Kasumi-1 (cell line): ENCODE data around the gene TPGS1.
"Not testable (repeated sequence)": the region's sequence is repeated elsewhere in the genome, so short reads cannot be mapped to it uniquely, and the experiment has no call there.

Experiments used
- DNase-seq, 2 experiments: peaks; one replicate each; lab custom pipeline; 2025; lab: John Stamatoyannopoulos, UW

Gene TPGS1

GRCh38 chr19:478236-478903 lies 28.9 kb upstream of the TPGS1 start:
- no peak for DNase-seq

DNA sequence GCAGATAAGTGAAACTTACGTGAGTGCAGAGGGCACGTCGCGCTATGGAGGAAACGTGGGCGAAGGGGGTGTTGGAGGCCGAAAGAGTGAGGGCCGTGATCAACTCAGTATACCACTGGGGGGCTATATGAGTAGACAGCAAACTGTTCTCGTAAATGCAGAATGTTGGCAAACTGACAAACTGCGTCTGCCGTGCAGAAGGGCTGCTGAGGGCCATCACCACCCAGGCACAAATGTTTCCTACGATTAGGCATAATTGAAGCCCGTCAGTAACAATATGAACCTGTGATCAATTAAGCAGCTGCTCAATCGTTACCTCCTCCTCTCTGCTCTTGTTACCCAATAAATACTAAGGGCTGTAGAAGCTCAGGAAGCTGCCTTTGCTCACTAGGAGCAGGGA lies 28.3 kb upstream of the TPGS1 start:
- DNase-seq = no peak

- DNase-seq = no peak
These were observed 27.1 kb upstream of the TPGS1 start for GRCh38 chr19:480016-480855.

DNA sequence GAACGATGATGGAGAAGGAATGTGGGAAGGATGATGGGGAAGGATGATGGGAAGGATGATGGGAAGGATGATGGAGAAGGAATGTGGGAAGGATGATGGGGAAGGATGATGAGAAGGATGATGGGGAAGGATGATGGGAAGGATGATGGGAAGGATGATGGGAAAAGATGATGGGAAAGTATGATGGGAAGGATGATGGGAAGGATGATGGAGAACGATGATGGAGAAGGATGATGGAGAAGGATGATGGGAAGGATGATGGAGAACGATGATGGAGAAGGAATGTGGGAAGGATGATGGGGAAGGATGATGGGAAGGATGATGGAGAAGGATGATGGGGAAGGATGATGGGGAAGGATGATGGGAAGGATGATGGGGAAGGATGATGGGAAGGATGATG lies 26.2 kb upstream of the TPGS1 start:
- DNase-seq = not testable (repeated sequence)

DNA sequence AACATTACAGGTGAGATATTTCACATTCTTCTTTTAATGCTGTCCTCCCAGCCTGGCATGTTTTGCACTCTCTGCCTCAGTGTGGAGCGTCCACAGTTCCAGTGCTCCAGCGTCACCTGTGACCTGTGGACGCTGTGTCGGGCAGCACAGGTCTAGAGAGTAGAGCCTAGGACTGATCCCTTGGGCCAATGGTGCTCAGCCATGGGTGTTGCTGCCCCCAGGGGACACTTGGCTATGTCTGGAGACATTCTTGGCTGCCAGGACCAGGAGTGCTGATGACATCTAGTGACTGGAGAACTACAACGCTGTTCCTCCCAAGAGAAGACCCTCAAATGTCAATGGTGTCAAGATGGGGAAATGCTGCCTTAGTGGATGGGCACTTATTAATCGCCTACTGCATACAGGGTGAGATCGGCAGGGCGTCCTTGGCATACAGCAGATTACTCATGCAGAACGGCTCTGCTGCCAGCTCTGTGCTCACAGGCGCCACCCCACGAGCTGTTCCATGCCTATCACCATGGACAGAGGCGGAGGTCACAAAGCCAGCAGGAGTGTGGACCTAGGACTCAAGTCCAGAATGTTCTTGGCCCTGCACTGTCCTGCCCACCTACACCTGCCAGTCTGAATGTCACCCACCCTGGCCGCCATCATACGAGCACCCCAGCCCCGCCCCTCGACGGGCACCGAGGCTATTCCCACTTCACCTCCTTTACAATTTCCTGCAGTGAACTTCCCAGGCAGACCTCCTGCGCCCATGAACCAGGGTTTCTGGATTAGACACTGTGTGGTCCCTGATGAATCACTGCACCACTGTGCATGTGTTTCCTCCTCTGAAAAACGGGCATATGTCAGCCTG lies 24.9 kb upstream of the TPGS1 start:
- peak; percentile 39 to 44 for DNase-seq

GRCh38 chr19:483332-484072 lies 23.8 kb upstream of the TPGS1 start:
- DNase-seq = no peak

GRCh38 chr19:484494-484893 lies 22.8 kb upstream of the TPGS1 start:
- DNase-seq = no peak

DNA sequence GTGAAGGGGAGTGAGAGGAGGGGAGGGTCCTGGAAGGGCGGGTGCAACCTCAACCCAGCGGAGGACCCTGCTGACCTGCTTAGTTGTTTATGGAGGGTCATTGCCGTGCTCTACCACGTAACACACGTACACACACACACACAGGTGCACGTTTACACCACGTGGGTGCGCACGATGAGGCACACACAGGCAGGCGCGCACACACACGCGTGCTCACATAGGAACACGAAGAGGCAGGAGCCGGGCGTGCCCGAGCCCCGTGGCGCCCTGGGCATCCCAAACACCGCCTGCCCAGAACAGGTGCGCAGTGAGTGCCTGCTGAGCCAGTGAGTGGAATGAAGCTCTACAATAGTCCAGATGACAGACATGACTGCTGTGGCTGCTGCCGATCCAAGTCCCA lies 22.2 kb upstream of the TPGS1 start:
- no peak for DNase-seq

DNA sequence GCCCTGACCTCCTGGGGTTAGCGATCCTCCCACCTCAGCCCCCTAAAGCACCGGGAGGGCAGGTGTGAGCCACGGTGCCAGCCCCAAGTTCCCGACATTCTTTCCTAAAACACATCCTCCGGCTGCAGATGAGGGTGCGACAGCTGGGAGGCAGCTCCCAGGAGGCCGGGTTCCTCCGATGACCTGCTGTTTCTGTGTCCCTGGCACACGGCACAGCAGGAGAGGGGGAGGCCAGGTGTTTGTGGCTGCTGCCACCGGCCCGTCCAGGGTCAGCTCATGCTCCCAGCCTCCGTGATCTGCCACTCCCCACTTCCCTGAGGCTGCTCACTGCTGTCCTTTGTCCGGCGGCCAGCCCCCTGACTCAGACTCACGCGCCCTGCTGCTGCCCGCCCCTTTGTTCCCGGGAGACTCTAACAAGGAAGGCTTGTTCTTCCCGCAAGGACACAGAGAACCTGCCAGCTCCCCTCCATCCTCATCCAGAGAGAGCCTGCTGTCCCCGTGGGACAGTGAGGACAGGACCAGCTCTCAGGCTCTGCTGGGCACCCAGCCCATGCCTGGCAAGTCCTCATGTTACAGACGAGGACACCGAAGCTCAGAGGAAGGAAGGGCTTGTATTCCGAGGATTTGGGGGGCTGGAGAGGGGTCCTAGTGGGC lies 21.6 kb upstream of the TPGS1 start:
- DNase-seq = no peak

- peak; percentile 62 to 71 for DNase-seq
These were observed 18.5 kb upstream of the TPGS1 start for GRCh38 chr19:488505-489417.

GRCh38 chr19:489418-490196 lies 17.7 kb upstream of the TPGS1 start:
- no peak for DNase-seq

DNA sequence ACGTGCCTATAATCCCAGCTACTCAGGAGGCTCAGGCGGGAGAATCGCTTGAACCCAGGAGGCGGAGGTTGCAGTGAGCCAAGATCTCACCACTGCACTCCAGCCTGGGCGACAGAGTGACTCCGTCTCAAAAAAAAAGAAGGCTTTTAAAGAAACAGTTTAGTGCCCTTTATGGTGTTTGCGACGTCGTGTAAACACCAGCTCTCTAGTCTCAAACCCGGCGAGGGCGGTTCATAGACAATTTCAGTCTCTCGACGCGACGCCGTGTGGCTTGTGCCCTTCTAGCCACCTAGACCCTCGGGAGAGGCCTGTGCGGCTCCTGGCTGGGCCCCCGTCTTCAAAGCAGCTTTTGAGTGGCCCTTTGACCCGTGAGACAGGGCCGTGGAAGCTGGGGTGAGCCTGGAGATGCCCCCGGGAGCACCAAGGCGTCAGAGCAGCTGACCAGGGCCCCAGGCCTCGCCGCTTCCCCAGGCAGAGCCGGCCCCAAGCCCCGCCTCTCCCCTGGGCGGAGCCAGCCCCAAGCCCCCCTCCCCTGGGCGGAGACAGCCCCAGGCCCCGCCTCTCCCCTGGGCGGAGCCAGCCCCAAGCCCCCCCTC lies 16.1 kb upstream of the TPGS1 start:
- DNase-seq = no peak

DNA sequence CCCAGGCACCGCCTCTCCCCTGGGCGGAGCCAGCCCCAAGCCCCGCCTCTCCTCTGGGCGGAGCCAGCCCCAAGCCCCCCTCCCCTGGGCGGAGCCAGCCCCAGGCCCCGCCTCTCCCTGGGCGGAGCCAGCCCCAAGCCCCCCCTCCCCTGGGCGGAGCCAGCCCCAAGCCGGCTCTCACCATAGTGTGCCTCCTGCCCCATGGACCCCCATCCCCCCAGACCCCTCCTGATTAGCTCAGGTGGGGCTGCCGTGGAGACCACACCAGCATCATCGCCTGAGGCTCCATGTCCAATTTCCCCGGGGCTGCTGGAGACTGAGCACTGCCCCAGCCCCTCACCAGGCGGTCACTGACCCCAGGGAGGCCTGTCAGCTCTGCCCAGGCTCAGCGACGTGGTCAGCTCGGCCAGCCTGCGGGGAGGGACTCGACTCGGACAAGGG lies 15.2 kb upstream of the TPGS1 start:
- DNase-seq = no peak

DNA sequence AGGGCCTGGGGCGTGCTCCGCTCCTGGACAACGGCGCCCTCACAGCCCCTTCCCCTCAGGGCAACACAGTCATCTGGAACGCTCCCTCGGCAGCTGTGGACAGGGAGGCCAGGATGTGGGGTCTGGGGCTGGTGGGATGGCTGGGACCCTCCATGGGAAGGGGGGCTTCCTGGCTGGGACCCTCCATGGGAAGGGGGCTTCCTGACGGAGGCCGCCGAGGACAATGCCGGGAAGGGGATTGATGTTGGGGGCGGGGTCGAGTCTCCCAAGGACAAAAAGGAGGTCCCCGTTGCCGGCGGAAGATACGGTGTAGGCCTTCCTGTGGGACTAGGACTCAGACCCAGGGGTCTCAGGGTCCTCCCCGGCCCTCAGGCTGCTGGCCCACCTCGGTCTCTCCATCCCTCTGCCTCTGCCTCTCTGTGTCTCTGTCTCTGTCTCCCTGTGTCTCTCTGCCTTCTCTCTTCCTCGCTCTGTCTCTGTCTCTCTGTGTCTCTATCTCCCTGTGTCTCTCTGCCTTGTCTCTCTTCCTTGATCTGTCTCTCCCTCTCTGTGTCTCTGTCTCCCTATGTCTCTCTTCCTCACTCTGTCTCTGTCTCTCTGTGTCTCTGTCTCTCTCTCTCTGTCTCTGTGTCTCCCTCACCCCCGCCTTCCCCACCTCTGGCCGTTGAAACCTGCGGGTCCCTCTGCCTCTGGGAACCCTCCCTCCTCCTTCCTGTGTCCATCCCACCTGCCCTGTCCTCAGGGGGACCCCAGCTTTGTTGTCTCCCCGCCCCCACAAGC lies 13.7 kb upstream of the TPGS1 start:
- no peak for DNase-seq

GRCh38 chr19:494171-495080 lies 12.9 kb upstream of the TPGS1 start:
- DNase-seq = no peak

DNA sequence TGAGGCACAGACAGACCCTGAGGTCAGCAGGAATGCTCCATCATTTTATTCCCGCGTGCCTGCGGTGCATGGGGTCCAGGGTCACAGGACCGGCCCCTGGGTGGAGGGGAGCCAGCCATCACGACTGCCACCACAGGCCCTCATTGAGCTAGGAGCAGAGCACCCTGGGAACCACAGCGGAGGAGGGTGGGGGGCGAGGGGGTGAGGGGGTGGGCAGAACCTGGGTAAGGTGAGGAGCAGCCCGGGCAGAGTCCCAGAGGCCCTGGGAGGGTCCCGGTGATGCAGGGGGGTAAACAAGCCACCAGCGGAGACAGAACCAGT lies 12.3 kb upstream of the TPGS1 start:
- DNase-seq = no peak

DNA sequence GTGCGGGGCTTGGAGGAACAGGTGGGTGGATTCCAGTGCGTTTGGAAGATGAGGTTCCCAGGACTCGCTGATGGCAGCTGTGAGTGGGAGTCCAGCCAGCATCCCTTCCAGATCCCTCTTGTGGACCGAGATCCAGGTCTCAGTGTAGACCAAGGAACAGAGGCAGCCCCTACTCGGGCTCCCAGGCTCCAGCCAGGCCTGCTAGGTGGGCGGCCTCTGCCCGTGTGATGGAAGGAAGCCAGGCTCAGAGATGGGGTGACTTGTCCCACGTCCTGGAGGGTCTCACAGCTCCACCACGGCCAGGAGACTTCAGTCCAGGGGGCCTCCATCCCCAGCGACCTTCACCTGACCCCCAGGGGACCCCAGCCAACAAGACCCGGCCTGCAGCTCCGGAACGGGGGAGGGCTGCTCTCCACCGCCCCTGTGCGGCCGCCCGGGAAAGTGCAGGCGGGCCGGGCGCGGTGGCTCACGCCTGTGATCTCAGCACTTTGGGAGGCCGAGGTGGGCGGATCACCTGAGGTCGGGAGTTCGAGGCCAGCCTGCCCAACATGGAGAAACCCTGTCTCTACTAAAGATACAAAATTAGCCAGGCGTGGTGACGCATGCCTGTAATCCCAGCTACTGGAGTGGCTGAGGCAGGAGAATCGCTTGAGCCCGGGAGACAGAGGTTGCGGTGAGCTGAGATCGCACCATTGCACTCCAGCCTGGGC lies 11.7 kb upstream of the TPGS1 start:
- DNase-seq = peak in 1 of 2 experiments; percentile 14
